ENCODE results near the gene TAS2R8. TPM values are rescaled to one million over a fixed set of nuclear protein-coding genes. Genes with fewer than 3 reads are reported as not detected.
"Not testable (repeated sequence)": the region's sequence is repeated elsewhere in the genome, so short reads cannot be mapped to it uniquely, and the experiment has no call there.

Gene TAS2R8, protein sequence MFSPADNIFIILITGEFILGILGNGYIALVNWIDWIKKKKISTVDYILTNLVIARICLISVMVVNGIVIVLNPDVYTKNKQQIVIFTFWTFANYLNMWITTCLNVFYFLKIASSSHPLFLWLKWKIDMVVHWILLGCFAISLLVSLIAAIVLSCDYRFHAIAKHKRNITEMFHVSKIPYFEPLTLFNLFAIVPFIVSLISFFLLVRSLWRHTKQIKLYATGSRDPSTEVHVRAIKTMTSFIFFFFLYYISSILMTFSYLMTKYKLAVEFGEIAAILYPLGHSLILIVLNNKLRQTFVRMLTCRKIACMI
- total RNA-seq (2014; rRNA removed; shearing (Covaris generic)) = not detected in 2 replicates
- polyA plus RNA-seq (2015; cell fraction: cytosol; rRNA removed) = not detected in 2 replicates
- not detected in 2 replicates for polyA plus RNA-seq (2015; cell fraction: nucleus; rRNA removed)

DNA sequence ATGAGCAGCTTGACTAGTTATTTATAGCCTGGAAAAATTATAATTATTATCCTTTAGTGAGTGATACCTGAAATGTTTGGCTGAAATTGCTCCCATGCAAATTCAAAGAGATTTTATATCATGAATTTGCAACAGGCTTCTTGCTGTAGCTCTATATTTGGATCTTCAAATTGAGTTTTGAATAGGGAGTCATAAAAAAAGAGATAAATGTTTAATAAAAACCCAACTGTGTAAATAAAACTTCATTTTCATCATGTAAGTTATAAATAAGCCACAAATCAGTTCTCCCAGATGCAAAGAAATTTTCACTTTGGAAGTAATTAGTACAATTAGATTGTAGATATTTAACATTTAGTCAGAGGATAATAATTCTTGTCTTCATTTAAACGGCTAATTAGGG lies at the start of gene TAS2R8:
TAS2R8 (minus strand) TSS at position 101 of the 400 bp plus-strand sequence. CDS start 306 bp downstream, outside the sequence.
- DNase-seq (ENCODE audit: low read depth) = no peak

DNA sequence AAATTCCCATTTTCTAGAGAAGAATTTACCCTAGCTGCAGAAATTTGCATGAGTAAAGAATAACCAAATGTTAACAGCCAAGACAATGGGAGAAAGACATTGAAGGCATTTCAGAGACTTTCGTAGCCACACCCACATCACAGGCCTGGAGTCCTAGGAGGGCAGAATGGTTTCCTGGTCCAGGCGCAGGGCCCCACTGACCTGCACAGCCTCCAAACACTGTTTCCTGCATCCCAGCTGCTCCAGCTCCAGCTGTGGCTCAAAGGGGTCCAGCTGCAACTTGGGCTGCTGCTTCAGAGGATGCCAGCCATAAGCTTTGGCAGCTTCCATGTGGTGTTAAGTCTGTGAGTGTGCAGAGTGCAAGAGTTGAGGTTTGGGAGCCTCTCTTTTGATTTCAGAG lies 48.7 kb upstream of the TAS2R8 start:
- DNase-seq (ENCODE audit: low read depth) = no peak

DNA sequence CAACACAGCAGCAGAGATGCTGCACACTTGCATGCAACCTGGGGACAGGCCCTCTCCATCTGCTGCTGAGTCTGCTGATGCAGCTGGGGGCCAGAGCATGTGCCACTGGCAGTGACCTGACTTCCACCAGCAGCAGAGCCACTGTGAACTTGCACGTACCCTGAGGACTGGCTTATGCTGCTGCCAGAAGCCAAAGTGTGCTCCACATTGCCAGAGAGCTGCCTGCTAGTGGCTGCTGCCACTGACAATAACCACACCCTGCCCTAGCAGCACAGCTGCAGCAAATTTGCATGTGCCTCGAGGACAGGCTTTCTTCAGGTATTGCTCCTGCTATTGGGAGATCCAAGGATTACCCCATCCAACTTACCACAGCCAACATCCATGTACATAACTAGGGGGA lies 46.7 kb upstream of the TAS2R8 start:
- DNase-seq (ENCODE audit: low read depth) = no peak

DNA sequence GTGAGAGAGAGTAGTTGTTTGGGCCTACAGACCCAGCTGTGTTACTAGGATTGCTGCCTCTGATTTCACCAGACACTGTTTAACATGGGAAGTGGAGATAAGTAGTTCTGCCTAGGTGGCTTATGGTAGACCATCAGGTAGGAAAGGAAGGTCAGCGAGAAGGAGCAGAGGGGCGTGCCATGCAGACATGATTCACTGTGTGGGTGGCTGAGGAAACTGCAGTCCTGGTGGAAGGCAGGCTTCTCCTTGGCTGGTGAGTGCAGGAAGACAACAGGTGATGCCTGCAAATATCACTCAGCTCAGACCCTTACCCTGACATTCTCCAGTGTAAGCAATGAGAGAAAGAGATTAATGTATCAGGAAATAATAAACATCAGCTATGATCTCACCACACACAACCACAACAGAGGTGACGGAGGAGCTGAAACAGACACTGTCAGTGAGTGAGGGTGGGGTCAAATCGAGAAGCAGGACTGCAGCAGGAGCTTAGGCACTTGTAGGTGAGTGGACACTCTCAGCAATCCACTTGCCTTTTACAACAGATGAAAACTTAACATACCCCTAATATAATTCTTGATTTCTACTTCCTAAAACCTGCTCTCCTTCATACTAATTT lies 44.3 kb upstream of the TAS2R8 start:
- DNase-seq (ENCODE audit: low read depth) = no peak

DNA sequence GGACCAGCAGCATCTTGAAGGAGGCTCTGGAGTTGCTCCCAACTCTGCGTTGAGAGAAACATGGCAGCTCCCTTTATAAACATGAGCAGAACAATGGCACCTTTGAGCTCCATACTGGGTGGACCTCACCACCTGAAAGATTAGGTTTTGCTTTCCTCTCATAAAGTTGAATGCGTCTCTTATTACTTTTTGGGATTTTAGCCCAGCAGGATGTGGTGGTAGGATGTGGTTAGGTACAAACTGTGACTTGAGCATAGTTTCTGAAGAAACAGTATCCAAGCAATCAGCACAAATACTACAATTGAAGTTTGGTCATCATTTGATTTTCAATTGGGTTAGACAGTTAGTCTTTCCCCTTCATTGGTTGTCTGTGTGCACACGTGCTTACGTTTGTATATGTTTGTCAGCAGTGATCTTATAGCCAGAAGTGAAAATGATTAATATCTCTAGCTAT lies 42.4 kb upstream of the TAS2R8 start, which contains the start of gene PRR4:
PRR4 (minus strand) TSS at position 51 of the 454 bp plus-strand sequence; CDS start at position 13, 38 bp downstream.
- peak; percentile 94 for DNase-seq (ENCODE audit: low read depth)

DNA sequence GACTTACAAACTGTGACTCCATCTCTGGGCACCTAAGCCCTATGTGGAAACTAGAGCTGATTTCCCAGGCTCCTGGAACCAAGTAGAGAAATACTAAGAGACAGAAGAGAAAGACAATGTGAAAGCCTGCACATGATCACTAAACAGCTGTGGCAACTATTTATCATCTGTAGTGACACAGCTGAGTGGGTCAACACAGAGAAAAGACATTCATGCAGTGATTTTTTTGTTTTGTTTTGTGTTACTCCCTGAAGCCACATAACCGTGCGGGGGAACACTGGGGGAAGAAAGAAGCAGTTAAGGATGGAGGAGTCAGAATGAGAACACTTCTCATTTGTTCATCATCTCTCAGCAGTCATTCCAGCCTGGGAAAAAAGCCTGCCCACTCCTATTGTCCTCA lies 40.7 kb upstream of the TAS2R8 start:
- DNase-seq (ENCODE audit: low read depth) = no peak

DNA sequence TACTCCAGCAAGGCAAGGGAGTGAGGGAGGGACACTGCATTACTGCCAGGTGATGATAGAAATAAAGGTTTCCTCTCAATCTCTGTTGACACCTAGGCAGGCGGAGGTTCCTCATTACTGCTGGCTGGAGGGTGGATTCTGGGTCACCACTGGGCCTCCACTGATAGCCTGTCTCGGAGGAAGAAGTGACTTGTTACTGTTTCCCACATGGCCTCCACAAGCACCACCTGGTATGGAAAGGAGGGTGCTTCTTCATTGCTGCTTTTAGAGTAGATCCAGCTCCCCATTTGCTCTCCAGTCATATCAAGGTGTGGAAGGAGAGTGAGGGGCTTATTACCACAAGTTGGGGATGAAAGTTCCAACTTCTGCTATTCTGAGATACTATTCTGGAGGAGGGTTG lies 35.8 kb upstream of the TAS2R8 start:
- no peak for DNase-seq (ENCODE audit: low read depth)

DNA sequence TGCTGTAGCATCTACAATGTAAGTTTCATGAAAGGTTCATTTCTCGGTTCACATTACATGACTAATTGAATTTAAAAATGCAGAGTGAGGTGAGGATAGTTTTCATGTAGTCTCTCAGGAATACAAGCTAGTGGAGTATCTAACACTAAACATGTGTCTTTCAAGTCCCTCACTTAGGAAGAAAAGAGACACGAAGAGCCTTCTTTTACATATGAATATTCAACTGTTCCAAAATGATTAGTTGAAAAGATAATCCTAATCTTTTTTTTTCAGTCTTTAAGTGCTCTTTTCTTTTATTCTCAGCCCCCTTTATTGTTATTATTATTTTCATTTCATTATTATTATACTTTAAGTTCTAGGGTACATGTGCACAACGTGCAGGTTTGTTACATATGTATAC lies 31.4 kb upstream of the TAS2R8 start:
- DNase-seq (ENCODE audit: low read depth) = no peak

DNA sequence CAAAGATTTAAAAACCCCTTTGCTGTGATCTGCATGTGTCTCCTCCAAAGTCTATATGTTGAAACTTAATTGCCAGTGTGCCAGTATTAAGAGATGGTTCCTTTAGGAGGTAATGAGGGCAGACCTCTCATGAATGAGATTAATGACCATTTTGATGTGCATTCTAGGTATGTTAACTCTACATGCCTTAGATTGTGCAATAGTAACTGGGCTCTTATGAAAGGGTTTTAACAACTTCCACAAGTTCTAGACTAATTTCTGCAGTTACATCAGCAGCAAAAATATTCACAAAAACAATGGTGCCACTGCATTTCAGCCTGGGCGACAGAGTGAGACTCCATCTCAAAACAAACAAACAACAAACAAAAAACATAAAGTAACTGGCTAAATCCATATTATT lies 22.9 kb upstream of the TAS2R8 start:
- DNase-seq (ENCODE audit: low read depth) = no peak

DNA sequence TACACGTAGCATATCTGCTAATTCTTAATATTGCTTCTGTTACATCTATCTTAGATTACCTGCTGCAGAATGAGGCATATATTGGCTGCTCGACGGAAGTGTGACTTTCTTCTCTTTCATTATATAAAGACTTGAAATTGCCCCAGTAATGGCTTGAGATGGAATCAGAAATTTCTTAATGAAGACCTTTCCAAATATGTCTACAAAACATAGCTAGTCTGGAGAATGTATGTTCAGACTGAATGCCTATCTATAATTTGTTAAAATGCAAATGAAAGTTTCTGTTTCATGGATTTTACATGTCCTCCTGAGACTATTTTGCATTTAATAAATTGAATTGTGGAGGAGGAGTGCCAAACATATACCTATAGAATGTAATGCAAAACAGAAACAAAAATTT lies 19.2 kb upstream of the TAS2R8 start, which contains the start of gene TAS2R10:
TAS2R10 (minus strand) TSS at position 101 of the 400 bp plus-strand sequence; CDS start at position 12, 89 bp downstream.
- no peak for DNase-seq (ENCODE audit: low read depth)

DNA sequence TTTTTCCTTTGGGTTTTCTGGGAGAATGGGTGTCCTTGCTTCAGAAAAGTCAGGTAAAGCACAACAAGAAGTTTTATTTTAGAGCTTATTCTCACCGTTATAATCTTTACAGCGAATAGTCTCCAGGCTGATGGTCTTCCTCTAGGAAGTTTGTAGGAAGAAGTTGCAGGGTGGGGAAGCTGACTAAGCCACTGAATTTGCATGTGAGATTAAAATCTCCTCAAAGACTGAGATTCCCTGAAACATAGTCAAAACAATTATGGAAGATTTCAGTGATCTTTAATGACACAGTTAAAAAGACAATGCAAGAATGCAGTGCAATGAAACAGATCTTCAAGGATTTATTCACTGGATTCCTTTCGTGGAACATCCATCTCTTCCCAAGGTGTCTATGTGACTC lies 17.9 kb upstream of the TAS2R8 start:
- DNase-seq (ENCODE audit: low read depth) = no peak

DNA sequence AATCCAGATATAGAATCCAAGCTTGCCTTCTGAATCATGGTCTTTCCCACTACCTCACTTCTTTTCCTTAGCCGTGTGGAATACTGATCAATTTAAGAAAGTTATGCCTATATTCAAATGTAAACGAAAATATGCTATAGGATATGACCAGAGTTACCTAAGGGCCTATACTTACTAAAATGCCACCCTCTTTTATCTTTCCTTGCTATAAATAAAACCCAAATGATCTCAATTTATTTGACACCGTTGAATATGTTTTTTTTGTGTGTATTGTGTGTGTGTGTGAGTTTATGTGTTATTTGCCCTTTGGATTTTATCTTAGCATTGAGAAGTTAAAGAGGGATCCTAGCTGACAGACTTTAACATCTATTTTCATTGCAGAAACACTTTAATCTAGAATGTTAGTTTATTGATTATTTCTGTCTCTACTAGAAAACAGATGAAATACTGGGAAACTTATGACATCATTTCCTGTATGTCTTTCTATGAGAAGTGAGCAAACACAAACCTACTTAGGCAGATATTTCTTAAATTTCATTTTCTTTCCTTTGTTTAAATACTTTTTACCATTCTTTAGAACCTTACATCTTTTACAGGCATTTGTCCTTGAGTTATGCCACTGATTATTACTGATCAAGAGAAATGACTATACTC lies 4.9 kb upstream of the TAS2R8 start:
- DNase-seq (ENCODE audit: low read depth) = no peak

DNA sequence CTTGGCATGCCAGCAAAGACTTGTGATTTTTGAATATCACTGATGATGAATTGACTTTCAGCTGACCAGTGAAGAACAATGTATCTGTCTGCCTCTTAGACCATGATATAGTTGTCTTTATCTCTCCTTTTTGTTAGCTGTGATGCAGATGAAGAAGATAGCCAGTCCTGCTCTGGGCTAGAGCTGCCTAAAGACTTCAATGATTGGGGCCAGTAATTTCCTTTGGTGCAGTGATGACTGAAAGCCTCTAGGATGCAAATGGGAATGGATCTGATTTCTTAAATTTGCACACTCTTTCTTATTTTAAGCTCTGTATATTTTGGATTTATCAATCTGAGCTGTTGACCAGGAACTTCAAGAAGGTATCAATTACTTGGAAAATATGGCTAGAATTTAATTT lies 3.0 kb upstream of the TAS2R8 start, which contains the start of gene TAS2R9:
TAS2R9 (minus strand) TSS at position 101 of the 400 bp plus-strand sequence; CDS start at position 8, 93 bp downstream.
- DNase-seq (ENCODE audit: low read depth) = no peak

DNA sequence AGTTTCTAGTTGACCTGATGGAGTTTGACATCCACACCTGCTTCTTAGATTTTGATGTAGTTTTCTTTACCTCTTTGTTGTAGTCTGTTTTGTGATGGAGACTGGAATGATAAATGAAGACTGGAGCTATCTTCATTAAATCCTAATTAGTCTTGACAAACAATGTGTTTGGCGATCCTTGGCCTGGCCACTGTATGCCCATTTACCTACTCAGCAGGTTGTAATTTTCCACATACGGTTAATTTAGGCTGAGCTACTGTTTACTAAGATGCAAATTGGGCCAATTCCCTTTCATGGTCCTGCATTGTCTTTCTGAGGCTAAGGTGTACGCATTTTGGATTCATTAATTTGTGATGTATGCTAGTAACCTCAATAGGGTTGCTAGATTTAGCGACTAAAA lies 4.5 kb downstream of the TAS2R8 start, which contains the start of gene TAS2R7:
TAS2R7 (minus strand) TSS at position 41 of the 400 bp plus-strand sequence. CDS start 57 bp downstream, outside the sequence.
- DNase-seq (ENCODE audit: low read depth) = no peak

DNA sequence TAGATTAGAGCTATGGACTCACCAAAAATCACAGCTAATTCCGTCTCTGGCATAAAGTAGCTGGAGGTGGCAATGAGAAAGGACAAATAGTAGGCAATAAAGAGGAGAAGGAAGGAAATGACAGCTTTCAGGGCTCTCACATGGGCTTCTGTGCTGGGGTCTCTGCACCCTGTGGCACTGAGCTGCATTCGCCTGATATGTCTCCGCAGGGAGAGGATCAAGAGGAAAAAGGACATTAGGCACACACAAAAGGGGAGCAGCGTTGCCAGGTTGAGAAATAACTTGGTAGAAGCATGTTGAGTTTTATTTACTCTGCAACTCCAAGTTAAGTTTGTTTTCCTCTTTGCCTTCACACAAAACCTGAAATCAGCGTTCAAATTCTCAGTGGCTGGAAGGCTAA lies 5.3 kb downstream of the TAS2R8 start:
- DNase-seq (ENCODE audit: low read depth) = no peak

DNA sequence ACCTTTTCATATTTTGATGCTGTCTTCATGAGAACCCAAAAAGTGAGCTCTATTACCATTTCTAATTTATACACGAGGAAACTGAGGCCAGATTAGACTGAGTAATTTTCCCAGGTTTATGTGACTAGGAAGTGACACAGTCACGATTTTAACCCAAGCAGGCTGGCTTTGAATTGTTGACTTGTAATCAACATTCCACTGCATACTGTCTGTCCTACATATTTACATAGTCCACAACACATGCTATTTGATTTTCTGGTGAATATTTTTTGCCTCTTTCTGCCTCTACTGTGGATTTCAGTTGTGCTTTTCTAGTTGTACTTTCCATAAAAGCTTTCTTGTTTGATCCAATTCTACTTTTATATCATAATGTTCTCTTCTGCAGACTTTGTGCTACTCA lies 12.9 kb downstream of the TAS2R8 start:
- no peak for DNase-seq (ENCODE audit: low read depth)

DNA sequence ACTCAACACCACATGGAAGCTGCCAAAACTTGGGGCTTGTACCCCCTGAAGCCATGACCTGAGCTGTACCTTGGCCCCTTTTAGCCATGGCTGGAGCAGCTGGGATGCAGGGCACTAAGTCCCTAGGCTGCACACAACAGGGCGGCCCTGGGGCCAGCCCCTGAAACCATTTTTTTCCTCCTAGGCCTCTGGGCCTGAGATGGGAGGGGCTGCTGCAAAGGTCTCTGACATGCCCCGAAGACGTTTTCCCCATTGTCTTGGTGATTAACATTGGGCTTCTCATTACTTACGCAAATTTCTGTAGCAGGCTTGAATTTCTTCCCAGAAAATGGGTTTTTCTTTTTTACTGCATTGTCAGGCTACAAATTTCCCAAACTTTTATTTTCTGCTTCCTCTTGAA lies 15.3 kb downstream of the TAS2R8 start:
- not testable (repeated sequence) for DNase-seq (ENCODE audit: low read depth)

DNA sequence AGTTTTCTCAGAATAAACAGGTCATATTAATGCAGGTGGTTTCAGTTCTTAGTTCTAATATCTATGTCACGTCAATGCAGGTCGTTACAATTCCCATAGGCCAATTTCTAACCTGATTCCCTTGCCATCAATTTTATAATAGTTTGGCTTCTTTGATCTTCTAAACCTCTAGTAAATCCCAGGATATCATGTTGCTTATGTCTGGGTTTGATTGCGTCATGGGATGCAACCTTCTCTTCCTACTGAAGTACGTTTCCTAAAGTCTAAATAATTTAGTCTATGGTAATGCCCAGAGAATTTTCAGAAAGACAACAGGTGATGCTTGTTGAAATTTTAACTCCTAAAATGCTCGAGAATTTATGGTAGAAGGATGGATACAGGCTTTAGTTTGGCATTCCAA lies 23.8 kb downstream of the TAS2R8 start:
- no peak for DNase-seq (ENCODE audit: low read depth)

DNA sequence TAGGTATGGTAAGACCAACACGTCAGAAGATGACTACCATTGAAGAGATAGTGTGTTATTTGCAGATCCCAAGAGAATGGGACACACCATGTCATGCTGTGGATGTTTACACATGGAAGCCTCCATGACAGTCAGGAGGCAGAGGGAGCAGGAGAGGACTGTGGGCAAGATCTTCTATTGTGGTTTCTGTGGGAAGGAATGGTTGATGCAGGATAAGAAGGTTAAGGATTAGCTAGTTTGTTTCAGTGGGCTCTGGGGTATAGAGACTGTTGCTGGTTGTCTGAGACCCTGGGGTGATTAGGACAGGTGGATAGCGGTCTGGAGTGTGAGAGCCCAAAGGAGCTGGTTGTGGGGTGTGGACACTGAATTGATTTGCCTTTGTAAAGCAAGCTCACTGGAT lies 28.0 kb downstream of the TAS2R8 start:
- no peak for DNase-seq (ENCODE audit: low read depth)

DNA sequence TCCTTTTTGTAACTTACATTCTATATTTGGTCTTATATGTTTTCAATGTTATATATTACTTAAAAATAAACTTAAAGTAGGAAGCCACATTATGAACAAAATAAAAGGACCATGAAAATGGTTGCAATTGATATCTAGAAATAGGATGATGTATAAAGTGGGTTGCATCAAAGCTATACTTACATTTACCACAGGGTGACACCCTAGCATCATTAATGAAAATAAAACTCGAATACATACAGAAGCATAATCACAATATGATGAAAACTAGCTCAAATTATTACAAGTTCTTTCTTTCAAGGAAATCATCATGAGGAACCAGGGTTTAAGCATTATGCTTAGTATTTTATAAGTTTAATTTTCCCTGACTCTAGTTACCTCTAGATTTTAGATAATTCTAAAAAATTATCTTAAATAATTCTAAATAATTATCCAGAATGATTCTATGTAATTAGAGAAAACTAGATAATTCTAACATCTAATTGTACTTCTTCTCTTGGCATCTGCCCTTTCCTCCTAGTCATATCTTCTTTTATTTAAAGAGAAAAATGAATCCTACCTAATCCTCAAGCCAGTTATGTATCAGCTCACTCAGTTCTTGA lies 35.9 kb downstream of the TAS2R8 start:
- peak; percentile 22 for DNase-seq (ENCODE audit: low read depth)

DNA sequence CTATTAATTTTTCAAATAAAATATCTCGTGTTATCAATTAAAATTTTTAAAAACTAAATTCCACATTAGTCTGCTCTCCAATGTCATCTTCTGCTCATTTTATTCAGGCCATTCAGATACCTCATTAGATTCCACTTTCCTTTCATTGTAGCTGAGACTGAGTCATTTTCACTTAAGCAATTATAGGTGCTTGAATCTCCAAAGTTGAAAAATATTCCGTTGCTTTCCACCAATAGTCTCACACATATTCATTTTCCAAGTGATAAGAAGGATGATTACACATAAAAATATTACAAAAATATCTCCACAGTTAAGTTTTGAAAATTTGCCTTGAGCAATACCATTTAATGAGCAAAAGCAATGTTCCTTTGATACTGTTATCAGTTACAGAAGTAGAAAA lies 47.4 kb downstream of the TAS2R8 start:
- no peak for DNase-seq (ENCODE audit: low read depth)

All from HT1080 (cell line).